ENCODE results near the gene GPRIN2.
"Not testable (repeated sequence)": the region's sequence is repeated elsewhere in the genome, so short reads cannot be mapped to it uniquely, and the experiment has no call there.

DNA sequence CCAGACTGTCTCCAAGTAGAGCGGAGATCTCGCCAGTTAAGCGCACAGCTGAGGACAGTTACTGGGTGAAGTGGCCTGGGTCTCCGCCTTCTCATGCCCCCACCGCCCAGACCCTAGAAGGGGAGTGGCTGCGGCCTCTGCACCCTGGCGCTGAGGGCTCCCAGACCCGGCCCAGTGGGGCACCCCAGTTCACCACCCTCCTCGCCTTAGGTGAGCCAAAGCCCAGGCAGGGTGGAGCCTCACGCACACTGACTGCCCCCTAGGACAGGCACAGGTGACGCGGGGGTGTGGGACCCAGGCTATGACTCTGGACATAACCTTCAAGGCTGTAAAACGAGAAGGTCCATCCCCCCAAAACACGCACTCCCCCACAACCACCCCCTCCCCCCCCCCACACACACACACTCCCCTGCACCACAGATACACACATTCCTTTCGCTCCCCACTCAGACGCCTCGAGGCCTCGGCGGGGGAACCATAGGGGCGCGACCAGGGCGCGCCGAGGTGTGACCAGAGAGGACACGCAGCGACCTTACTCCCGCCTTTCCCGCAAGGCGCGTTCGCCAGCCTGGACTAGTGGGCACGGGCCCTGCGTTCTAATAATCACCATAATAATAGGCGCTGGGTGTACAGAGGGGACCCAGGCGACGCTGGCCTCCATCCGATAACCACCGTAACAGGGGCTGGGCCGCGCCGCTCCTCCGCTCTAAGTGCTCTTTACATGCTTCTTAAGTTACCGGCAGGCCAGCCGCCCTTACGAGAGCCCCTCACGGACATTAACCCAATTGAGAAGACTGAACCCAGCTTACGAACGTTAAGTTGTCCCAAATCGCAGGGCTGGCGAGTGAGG lies 21.4 kb upstream of the GPRIN2 start:
- TF ChIP-seq, protein P1, sequence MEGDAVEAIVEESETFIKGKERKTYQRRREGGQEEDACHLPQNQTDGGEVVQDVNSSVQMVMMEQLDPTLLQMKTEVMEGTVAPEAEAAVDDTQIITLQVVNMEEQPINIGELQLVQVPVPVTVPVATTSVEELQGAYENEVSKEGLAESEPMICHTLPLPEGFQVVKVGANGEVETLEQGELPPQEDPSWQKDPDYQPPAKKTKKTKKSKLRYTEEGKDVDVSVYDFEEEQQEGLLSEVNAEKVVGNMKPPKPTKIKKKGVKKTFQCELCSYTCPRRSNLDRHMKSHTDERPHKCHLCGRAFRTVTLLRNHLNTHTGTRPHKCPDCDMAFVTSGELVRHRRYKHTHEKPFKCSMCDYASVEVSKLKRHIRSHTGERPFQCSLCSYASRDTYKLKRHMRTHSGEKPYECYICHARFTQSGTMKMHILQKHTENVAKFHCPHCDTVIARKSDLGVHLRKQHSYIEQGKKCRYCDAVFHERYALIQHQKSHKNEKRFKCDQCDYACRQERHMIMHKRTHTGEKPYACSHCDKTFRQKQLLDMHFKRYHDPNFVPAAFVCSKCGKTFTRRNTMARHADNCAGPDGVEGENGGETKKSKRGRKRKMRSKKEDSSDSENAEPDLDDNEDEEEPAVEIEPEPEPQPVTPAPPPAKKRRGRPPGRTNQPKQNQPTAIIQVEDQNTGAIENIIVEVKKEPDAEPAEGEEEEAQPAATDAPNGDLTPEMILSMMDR (IDR thresholded peaks at IDR 0.05) = not testable (repeated sequence)
- TF ChIP-seq EP300 (IDR thresholded peaks at IDR 0.05) = not testable (repeated sequence)

Measured in gastroesophageal sphincter (tissue), 3 donors.